Retina (tissue), 1 donor: ENCODE data around the gene OR5K2.

Source experiments
- DNase-seq: peaks from one replicate; pipeline ENCODE4 v3.0.0-alpha.2; 2016

OR5K2 gene

DNA sequence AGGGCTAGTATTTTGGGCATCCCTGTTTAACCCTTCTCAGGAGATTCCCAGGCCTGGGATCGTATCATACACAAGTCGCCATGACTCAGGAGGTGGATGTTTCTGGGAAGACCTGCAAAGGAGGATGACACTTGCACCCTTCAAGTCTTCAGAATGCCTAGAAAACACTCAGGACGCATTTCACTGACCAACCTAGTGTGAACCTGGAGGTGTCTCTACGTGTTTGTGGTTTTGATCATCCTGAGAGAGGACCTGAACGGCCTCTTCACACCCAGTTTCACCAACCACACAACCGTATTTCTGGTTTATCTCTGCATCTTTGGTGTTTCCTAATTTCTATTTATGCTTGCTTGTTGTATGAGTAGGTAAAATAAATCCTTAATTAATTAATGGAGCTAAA, 28.0 kb downstream of the OR5K2 start:
- DNase-seq = no peak

GRCh38 chr3:98528474-98529346, 31.2 kb downstream of the OR5K2 start:
- DNase-seq = no peak

GRCh38 chr3:98529856-98530459, 32.5 kb downstream of the OR5K2 start:
- no peak for DNase-seq

GRCh38 chr3:98530676-98531075, 33.2 kb downstream of the OR5K2 start:
- DNase-seq = no peak

DNA sequence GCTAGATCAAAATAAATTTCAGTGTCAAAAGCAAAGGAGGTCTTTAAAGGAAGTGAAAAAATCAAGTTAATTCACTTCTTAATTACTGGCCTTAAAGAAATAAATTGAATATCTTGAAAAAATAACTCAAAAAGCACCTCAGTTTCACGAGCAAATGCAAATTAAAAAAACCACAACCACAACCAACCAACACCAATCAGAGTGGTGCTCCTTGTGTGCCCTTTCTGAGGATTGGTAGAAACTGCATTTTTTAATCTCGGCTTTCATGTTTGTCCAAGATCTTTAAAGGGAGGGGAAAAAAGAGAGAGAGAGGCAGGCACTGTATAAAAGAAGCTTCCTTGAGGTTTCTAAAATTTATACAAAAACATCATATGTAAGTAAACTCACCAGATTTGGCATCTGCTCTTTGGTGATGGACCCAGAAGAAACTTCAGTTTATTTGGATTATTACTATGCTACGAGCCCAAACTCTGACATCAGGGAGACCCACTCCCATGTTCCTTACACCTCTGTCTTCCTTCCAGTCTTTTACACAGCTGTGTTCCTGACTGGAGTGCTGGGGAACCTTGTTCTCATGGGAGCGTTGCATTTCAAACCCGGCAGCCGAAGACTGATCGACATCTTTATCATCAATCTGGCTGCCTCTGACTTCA, 34.3 kb downstream of the OR5K2 start, which contains the start of gene GPR15:
TSS of gene GPR15 (plus strand) at position 357 of the 653 bp plus-strand sequence. CDS start at position 413, 56 bp downstream.
- DNase-seq = no peak

- DNase-seq = no peak
Measured at GRCh38 chr3:98532275-98532637, 34.8 kb downstream of the OR5K2 start.

DNA sequence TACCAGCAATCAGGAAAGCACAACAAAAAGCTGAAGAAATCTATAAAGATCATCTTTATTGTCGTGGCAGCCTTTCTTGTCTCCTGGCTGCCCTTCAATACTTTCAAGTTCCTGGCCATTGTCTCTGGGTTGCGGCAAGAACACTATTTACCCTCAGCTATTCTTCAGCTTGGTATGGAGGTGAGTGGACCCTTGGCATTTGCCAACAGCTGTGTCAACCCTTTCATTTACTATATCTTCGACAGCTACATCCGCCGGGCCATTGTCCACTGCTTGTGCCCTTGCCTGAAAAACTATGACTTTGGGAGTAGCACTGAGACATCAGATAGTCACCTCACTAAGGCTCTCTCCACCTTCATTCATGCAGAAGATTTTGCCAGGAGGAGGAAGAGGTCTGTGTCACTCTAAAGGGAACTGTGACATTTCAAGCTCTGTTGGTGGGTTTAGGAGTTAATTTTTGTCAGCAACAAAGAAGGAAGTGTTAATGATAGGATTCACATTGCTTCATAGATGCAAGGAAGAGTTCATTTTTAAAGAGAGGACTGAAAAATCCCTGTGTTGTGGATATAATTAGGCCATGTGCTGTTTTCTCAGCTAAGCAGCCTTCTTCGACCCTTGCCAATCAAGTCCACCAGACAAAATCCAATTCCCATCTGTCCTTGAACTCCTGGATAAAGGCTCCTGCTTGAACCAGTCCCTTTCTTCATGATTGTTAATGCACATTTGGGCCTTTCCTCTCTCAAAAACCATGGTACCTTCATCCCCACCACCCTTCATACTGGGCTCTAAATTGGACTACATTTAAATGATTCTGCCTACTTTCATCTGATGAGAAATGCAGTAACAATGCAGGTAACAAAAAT, 35.5 kb downstream of the OR5K2 start:
- no peak for DNase-seq

GRCh38 chr3:98534168-98534567, 36.7 kb downstream of the OR5K2 start:
- no peak for DNase-seq

- no peak for DNase-seq
Measured at GRCh38 chr3:98534734-98535133, 37.3 kb downstream of the OR5K2 start.

GRCh38 chr3:98536456-98537017, 39.1 kb downstream of the OR5K2 start:
- DNase-seq = no peak

DNA sequence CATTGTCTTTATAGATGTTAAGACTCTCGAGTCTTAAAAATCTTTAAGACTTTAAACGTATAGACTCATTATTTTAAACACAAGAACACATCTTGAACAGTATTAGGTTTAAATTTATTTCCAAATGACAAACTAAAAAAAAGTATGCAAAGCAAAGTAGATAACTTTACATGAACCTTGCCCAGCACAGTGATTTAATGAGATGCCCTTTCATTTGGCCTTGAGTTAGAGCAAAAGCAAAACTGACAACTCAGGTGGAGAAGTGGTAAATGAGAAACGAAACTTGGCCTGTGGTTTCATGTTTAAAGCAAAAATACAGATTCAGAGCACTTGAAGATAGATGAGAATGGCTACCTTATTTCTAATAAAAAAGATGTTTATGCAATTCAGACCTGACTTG, 42.9 kb downstream of the OR5K2 start:
- no peak for DNase-seq

- DNase-seq = no peak
Measured at GRCh38 chr3:98541695-98542094, 44.2 kb downstream of the OR5K2 start.

GRCh38 chr3:98542623-98543022, 45.1 kb downstream of the OR5K2 start:
- DNase-seq = no peak

- DNase-seq = no peak
Measured at GRCh38 chr3:98545940-98546339, 48.5 kb downstream of the OR5K2 start.
